Stimulated activated CD4-positive, alpha-beta T cell treated with anti-CD3 and anti-CD28 coated beads, Interleukin-15, amount 100 ng/mL, for 48 hours (primary cell): ENCODE data around the gene TOMM34.

ENCODE experiments used
- DNase-seq, 2 donors: peaks; one replicate each; pipeline ENCODE4 v3.0.0-alpha.2; 2020; ENCODE audit warnings: low read depth in 2 of 2

Gene TOMM34

DNA sequence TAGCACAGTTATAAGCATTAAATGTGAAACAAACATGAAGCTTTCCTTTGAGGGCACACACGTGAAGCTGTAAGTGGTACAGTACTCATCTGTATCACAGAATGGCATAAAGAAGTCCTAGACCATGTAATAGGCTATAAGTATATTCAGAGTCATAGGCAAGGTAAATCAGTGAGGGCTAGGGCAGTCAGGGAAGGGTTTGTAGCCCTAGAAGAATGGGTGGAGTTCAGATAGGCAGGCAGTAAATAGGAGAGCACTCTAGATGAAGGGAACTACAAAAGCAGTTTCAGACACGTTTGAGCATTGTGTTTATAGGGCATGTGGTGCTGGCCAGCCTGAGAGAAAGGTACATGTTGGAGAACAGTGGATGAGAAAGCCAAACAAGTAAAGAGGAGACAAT lies 65.2 kb downstream of the TOMM34 start:
- no peak for DNase-seq
